Endodermal cell (in vitro differentiated cells): ENCODE measurements around the gene MTMR3. TPM values are rescaled to one million over a fixed set of nuclear protein-coding genes. Genes with fewer than 3 reads are reported as not detected.

Source experiments
- DNase-seq: peaks from one replicate; pipeline ENCODE4 v3.0.0-alpha.2; 2017
- H3K27ac ChIP-seq: 2 replicates; pipeline ENCODE4 v1.5.1; 2013; ENCODE audit warnings: mild to moderate bottlenecking, low read depth, low read length, moderate library complexity
- H3K27me3 ChIP-seq: 2 replicates; pipeline ENCODE4 v1.6.1; 2013; ENCODE audit warnings: mild to moderate bottlenecking, low read length, moderate library complexity; ENCODE audit not compliant: insufficient read depth, control insufficient read depth, poor library complexity, severe bottlenecking
- H3K36me3 ChIP-seq: 2 replicates; pipeline ENCODE4 v1.7.0; 2013; ENCODE audit warnings: mild to moderate bottlenecking, low read length, moderate library complexity; ENCODE audit not compliant: control insufficient read depth, insufficient read depth
- H3K4me1 ChIP-seq: one replicate; pipeline ENCODE4 v1.7.0; 2013; ENCODE audit warnings: low read length; ENCODE audit not compliant: control insufficient read depth, insufficient read depth
- H3K4me3 ChIP-seq: 2 replicates; pipeline ENCODE4 v1.5.1; 2013; ENCODE audit warnings: mild to moderate bottlenecking, low read length, moderate library complexity
- H3K9ac ChIP-seq: 2 replicates; pipeline ENCODE4 v1.6.1; 2013; ENCODE audit warnings: mild to moderate bottlenecking, low read length, moderate library complexity; ENCODE audit not compliant: poor library complexity, severe bottlenecking; ENCODE audit errors: extremely low read depth
- H3K9me3 ChIP-seq: 2 replicates; pipeline ENCODE4 v1.6.1; 2013; ENCODE audit warnings: mild to moderate bottlenecking, low read length, moderate library complexity; ENCODE audit not compliant: control insufficient read depth
- H3K27ac Mint-ChIP-seq: 2 replicates; pipeline ENCODE4 v1.8.0; 2020; ENCODE audit warnings: mixed read lengths
- H3K27me3 Mint-ChIP-seq: 2 replicates; pipeline ENCODE4 v1.8.0; 2021; ENCODE audit warnings: mild to moderate bottlenecking, mixed read lengths; ENCODE audit not compliant: insufficient read depth
- H3K36me3 Mint-ChIP-seq: 2 replicates; pipeline ENCODE4 v1.8.0; 2020; ENCODE audit warnings: low read depth, mixed read lengths
- H3K4me1 Mint-ChIP-seq: 2 replicates; pipeline ENCODE4 v1.8.0; 2020; ENCODE audit warnings: mixed read lengths
- H3K4me3 Mint-ChIP-seq: 2 replicates; pipeline ENCODE4 v1.8.0; 2020; ENCODE audit warnings: mild to moderate bottlenecking, moderate library complexity, mixed read lengths
- H3K9me3 Mint-ChIP-seq: 2 replicates; pipeline ENCODE4 v1.8.0; 2020; ENCODE audit warnings: mild to moderate bottlenecking, mixed read lengths
- CTCF ChIP-seq: fragments of 200-600 bp; sonication (generic); conservative IDR thresholded peaks from 2 replicates; pipeline ENCODE4 v1.5.0; 2021; ENCODE audit warnings: antibody characterized with exemption, mild to moderate bottlenecking
- WGBS, 2 experiments: methylation state at CpG; one replicate each; pipeline versions ENCODE4 v1.1.5 to v1.1.7; 2013; ENCODE audit warnings: missing lambda C conversion rate in 2 of 2, mixed read lengths in 1 of 2; ENCODE audit not compliant: insufficient coverage in 1 of 2, insufficient read length in 1 of 2; 5-methylcytosine and 5-hydroxymethylcytosine counted together
- total RNA-seq, 2 donors: library from RNA; stranded (reverse); fragmentation: NEBNext Ultra II Directional in 1 of 2; extraction: Animal tissue kit (Norgen Biotek cat#: 25700) in 1 of 2; gene quantifications; 2 replicates in 1 of 2; 3 replicates in 1 of 2; pipeline ENCODE4 v1.2.1, GENCODE V29; 2021

MTMR3 gene
- total RNA-seq, 2 donors from 2014 or later, result 30.9 to 41.3 TPM

GRCh38 chr22:30054067-30054763, 171.2 kb downstream of the MTMR3 start:
- Mint-ChIP-seq H3K4me1 (peaks cover 2% of the 10 kb centered on the region), H3K36me3 (peaks cover 4% of the 10 kb centered on the region), H3K9me3 (peaks cover 16% of the 10 kb centered on the region), H3K4me3 (no peak overlapping the region), H3K27me3 (no peaks in the 10 kb centered on the region), H3K27ac (no peak overlapping the region)
- Histone ChIP-seq H3K4me3 (no peak overlapping the region), H3K9ac (no peak overlapping the region), H3K9me3 (peaks cover 4% of the 10 kb centered on the region), H3K36me3 (no peaks in the 10 kb centered on the region), H3K4me1 (no peaks in the 10 kb centered on the region), H3K27ac (no peak overlapping the region), H3K27me3 (no peaks in the 10 kb centered on the region)
- no peak for DNase-seq
- WGBS, 2 experiments, result 92 to 94% methylated on average over 9 to 10 of the region's 10 CpGs
- no peak for TF ChIP-seq CTCF

GRCh38 chr22:30054764-30055069, 171.7 kb downstream of the MTMR3 start:
- no peak for TF ChIP-seq CTCF
- H3K4me1 Mint-ChIP-seq, result peaks cover 2% of the 10 kb centered on the region
- Histone ChIP-seq H3K4me1 (no peaks in the 10 kb centered on the region), H3K9me3 (peaks cover 7% of the 10 kb centered on the region), H3K9ac (no peak overlapping the region), H3K36me3 (no peaks in the 10 kb centered on the region), H3K4me3 (no peak overlapping the region), H3K27me3 (no peaks in the 10 kb centered on the region), H3K27ac (no peak overlapping the region)
- H3K36me3 Mint-ChIP-seq, result peaks cover 7% of the 10 kb centered on the region
- H3K9me3 Mint-ChIP-seq, result peaks cover 19% of the 10 kb centered on the region
- H3K27me3 Mint-ChIP-seq, result no peaks in the 10 kb centered on the region
- H3K4me3 Mint-ChIP-seq, result no peak overlapping the region
- no peak for DNase-seq
- H3K27ac Mint-ChIP-seq, result no peak overlapping the region

- peaks cover 7% of the 10 kb centered on the region for H3K9me3 ChIP-seq
- WGBS, 2 experiments, result 94 to 100% methylated on average over 1 of the region's 1 CpG
- no peak overlapping the region for H3K9ac ChIP-seq
- H3K27ac Mint-ChIP-seq, result no peak overlapping the region
- TF ChIP-seq CTCF, result no peak
- H3K27me3 Mint-ChIP-seq, result no peaks in the 10 kb centered on the region
- H3K9me3 Mint-ChIP-seq, result peaks cover 19% of the 10 kb centered on the region
- no peak for DNase-seq
- H3K36me3 ChIP-seq, result no peaks in the 10 kb centered on the region
- no peak overlapping the region for H3K4me3 Mint-ChIP-seq
- peaks cover 3% of the 10 kb centered on the region for H3K36me3 Mint-ChIP-seq
- peaks cover 2% of the 10 kb centered on the region for H3K4me1 Mint-ChIP-seq
- H3K4me3 ChIP-seq, result no peak overlapping the region
- H3K27me3 ChIP-seq, result no peaks in the 10 kb centered on the region
- H3K4me1 ChIP-seq, result no peaks in the 10 kb centered on the region
- no peak overlapping the region for H3K27ac ChIP-seq
Observed at GRCh38 chr22:30056015-30056414, 173.0 kb downstream of the MTMR3 start.
